ENCODE data around the gene TBC1D5. TPM values are rescaled to one million over a fixed set of nuclear protein-coding genes. Genes with fewer than 3 reads are reported as not detected.

TBC1D5 gene
- total and polyA plus RNA-seq, 2 experiments from 2014 or later, result 31.0 to 69.9 TPM

- Histone ChIP-seq H3K9me3 (ENCODE audit: low read depth) (no peaks in the 10 kb centered on the region), H3K4me3 (no peak overlapping the region), H4K20me1 (ENCODE audit: insufficient read depth) (no peaks in the 10 kb centered on the region), H3K79me2 (ENCODE audit: insufficient read depth) (no peaks in the 10 kb centered on the region), H3K4me1 (ENCODE audit: insufficient read depth) (peaks cover 9% of the 10 kb centered on the region), H3K9ac (no peak overlapping the region), H3F3A (ENCODE audit: insufficient read depth) (peaks cover 14% of the 10 kb centered on the region; the same call in 1 of the 2 replicates), H3K27ac (no peak overlapping the region), H3K4me2 (ENCODE audit: unreplicated experiment) (no peak overlapping the region), H3K36me3 (ENCODE audit: low read depth) (no peaks in the 10 kb centered on the region), H3K9me2 (ENCODE audit: insufficient read depth) (no peaks in the 10 kb centered on the region), H2AFZ (no peak overlapping the region), H3K27me3 (replicated peaks; ENCODE audit: insufficient read depth) (no peaks in the 10 kb centered on the region)
- no peak for DNase-seq
- in situ Hi-C loops (cut with MboI), result no loop called here
- 96 to 98% methylated on average over 8 of the region's 8 CpGs for WGBS, 2 experiments (ENCODE audit: low coverage in 1 of 2, low lambda C conversion rate in 2 of 2, missing lambda C conversion rate in 2 of 2)
- TF ChIP-seq EZH2 (IDR thresholded peaks at IDR 0.05; ENCODE audit: insufficient read depth, poor library complexity, severe bottlenecking) (no peak), EZH2phosphoT487 (IDR thresholded peaks at IDR 0.05; ENCODE audit: insufficient read depth, low read depth) (no peak)
Observed at GRCh38 chr3:17584066-17584465, 158.4 kb downstream of the TBC1D5 start.

- Histone ChIP-seq H3K4me1 (ENCODE audit: insufficient read depth) (peaks cover 11% of the 10 kb centered on the region), H3K27ac (no peak overlapping the region), H3F3A (ENCODE audit: insufficient read depth) (peaks cover 17% of the 10 kb centered on the region; the same call in 1 of the 2 replicates), H4K20me1 (ENCODE audit: insufficient read depth) (no peaks in the 10 kb centered on the region), H3K9me2 (ENCODE audit: insufficient read depth) (no peaks in the 10 kb centered on the region), H3K9me3 (ENCODE audit: low read depth) (no peaks in the 10 kb centered on the region), H3K4me3 (no peak overlapping the region), H3K27me3 (replicated peaks; ENCODE audit: insufficient read depth) (no peaks in the 10 kb centered on the region), H3K9ac (no peak overlapping the region), H3K79me2 (ENCODE audit: insufficient read depth) (no peaks in the 10 kb centered on the region), H3K4me2 (ENCODE audit: unreplicated experiment) (no peak overlapping the region), H2AFZ (no peak overlapping the region), H3K36me3 (ENCODE audit: low read depth) (no peaks in the 10 kb centered on the region)
- 94 to 97% methylated on average over 8 of the region's 8 CpGs for WGBS, 2 experiments (ENCODE audit: low coverage in 1 of 2, low lambda C conversion rate in 2 of 2, missing lambda C conversion rate in 2 of 2)
- TF ChIP-seq EZH2 (IDR thresholded peaks at IDR 0.05; ENCODE audit: insufficient read depth, poor library complexity, severe bottlenecking) (no peak), EZH2phosphoT487 (IDR thresholded peaks at IDR 0.05; ENCODE audit: insufficient read depth, low read depth) (no peak)
- in situ Hi-C loops (cut with MboI), result no loop called here
- no peak for DNase-seq
Observed at GRCh38 chr3:17583530-17583929, 158.9 kb downstream of the TBC1D5 start.

GRCh38 chr3:17581421-17582080 is 160.9 kb downstream of the TBC1D5 start:
- no peak overlapping the region for H3K9ac ChIP-seq
- DNase-seq, result peak; percentile 67
- WGBS, 2 experiments (ENCODE audit: low coverage in 1 of 2, low lambda C conversion rate in 2 of 2, missing lambda C conversion rate in 2 of 2), result 89 to 91% methylated on average over 4 of the region's 4 CpGs

GRCh38 chr3:17580901-17581300 is 161.5 kb downstream of the TBC1D5 start:
- Histone ChIP-seq H3K36me3 (ENCODE audit: low read depth) (no peaks in the 10 kb centered on the region), H3K4me3 (no peak overlapping the region), H3K9ac (no peak overlapping the region), H3K4me2 (ENCODE audit: unreplicated experiment) (no peak overlapping the region), H3K27me3 (replicated peaks; ENCODE audit: insufficient read depth) (no peaks in the 10 kb centered on the region), H3K9me3 (ENCODE audit: low read depth) (no peaks in the 10 kb centered on the region), H3K27ac (no peak overlapping the region), H3K4me1 (ENCODE audit: insufficient read depth) (peaks cover 23% of the 10 kb centered on the region), H3K9me2 (ENCODE audit: insufficient read depth) (no peaks in the 10 kb centered on the region), H4K20me1 (ENCODE audit: insufficient read depth) (no peaks in the 10 kb centered on the region), H3F3A (ENCODE audit: insufficient read depth) (peaks cover 25% of the 10 kb centered on the region; the same call in 1 of the 2 replicates), H3K79me2 (ENCODE audit: insufficient read depth) (no peaks in the 10 kb centered on the region), H2AFZ (no peak overlapping the region)
- TF ChIP-seq EZH2phosphoT487 (IDR thresholded peaks at IDR 0.05; ENCODE audit: insufficient read depth, low read depth) (no peak), EZH2 (IDR thresholded peaks at IDR 0.05; ENCODE audit: insufficient read depth, poor library complexity, severe bottlenecking) (no peak)
- no peak for DNase-seq
- in situ Hi-C loops (cut with MboI), result no loop called here
- WGBS, 2 experiments (ENCODE audit: low coverage in 1 of 2, low lambda C conversion rate in 2 of 2, missing lambda C conversion rate in 2 of 2), result 84 to 94% methylated on average over 4 of the region's 4 CpGs

More at GRCh38 chr3:17581421-17582080, 160.9 kb downstream of the TBC1D5 start:
- TF ChIP-seq EZH2phosphoT487 (IDR thresholded peaks at IDR 0.05; ENCODE audit: insufficient read depth, low read depth), result no peak
- no peak for TF ChIP-seq EZH2 (IDR thresholded peaks at IDR 0.05; ENCODE audit: insufficient read depth, poor library complexity, severe bottlenecking)
- Histone ChIP-seq H3K4me3 (no peak overlapping the region), H3K27ac (no peak overlapping the region), H4K20me1 (ENCODE audit: insufficient read depth) (no peaks in the 10 kb centered on the region), H3K4me2 (ENCODE audit: unreplicated experiment) (peak overlapping the region; percentile 26), H3K4me1 (ENCODE audit: insufficient read depth) (peaks cover 23% of the 10 kb centered on the region), H3K79me2 (ENCODE audit: insufficient read depth) (no peaks in the 10 kb centered on the region), H2AFZ (no peak overlapping the region), H3K9me3 (ENCODE audit: low read depth) (no peaks in the 10 kb centered on the region), H3K27me3 (replicated peaks; ENCODE audit: insufficient read depth) (no peaks in the 10 kb centered on the region), H3K36me3 (ENCODE audit: low read depth) (no peaks in the 10 kb centered on the region), H3K9me2 (ENCODE audit: insufficient read depth) (no peaks in the 10 kb centered on the region), H3F3A (ENCODE audit: insufficient read depth) (peaks cover 25% of the 10 kb centered on the region; the same call in 1 of the 2 replicates)
- in situ Hi-C loops (cut with MboI), result no loop called here

Data from GM23248 (cell line).